Activated CD4-positive, alpha-beta memory T cell treated with anti-CD3 and anti-CD28 coated beads, Interleukin-2, amount 10 ng/mL, durations not matched to agents 7 days and 5 days (primary cell): ENCODE measurements around the gene IFIT5. TPM values are rescaled to one million over a fixed set of nuclear protein-coding genes. Genes with fewer than 3 reads are reported as not detected.
A peak's percentile ranks its signal among the peaks of the same experiment; 100 is the strongest.
"Not testable (repeated sequence)": the region's sequence is repeated elsewhere in the genome, so short reads cannot be mapped to it uniquely, and the experiment has no call there.

Experiments
- CTCF ChIA-PET: fragments of 350-600 bp; sonication (Branson Sonifier 250); formaldehyde crosslinking; loops from one replicate; lab custom pipeline; 2021; ENCODE audit warnings: antibody characterized with exemption, inconsistent platforms; lab: Charles Lee
- POLR2A ChIA-PET: fragments of 350-600 bp; sonication (Branson Sonifier 250); formaldehyde crosslinking; loops from one replicate; lab custom pipeline; 2021; ENCODE audit warnings: antibody characterized with exemption; lab: Charles Lee
- DNase-seq: peaks from one replicate; pipeline ENCODE4 v3.0.0-alpha.2; 2020
- H3K27ac Mint-ChIP-seq: one replicate; pipeline ENCODE4 v1.8.0; 2021; ENCODE audit warnings: mild to moderate bottlenecking, mixed read lengths
- H3K27me3 Mint-ChIP-seq: one replicate; pipeline ENCODE4 v1.8.0; 2021; ENCODE audit warnings: mixed read lengths
- H3K36me3 Mint-ChIP-seq: one replicate; pipeline ENCODE4 v1.8.0; 2021; ENCODE audit warnings: low read depth, mixed read lengths
- H3K4me1 Mint-ChIP-seq: one replicate; pipeline ENCODE4 v1.8.0; 2021; ENCODE audit warnings: mixed read lengths
- H3K4me3 Mint-ChIP-seq: one replicate; pipeline ENCODE4 v1.8.0; 2021; ENCODE audit warnings: mild to moderate bottlenecking, mixed read lengths
- H3K9me3 Mint-ChIP-seq: one replicate; pipeline ENCODE4 v1.8.0; 2021; ENCODE audit warnings: mixed read lengths
- total RNA-seq, 2 experiments: library from RNA; stranded (reverse); gene quantifications; one replicate each; pipeline ENCODE4 v1.2.3, GENCODE V29; 2021

The IFIT5 gene
- total RNA-seq, 2 experiments from 2014 or later, result 44.0 to 45.1 TPM

DNA sequence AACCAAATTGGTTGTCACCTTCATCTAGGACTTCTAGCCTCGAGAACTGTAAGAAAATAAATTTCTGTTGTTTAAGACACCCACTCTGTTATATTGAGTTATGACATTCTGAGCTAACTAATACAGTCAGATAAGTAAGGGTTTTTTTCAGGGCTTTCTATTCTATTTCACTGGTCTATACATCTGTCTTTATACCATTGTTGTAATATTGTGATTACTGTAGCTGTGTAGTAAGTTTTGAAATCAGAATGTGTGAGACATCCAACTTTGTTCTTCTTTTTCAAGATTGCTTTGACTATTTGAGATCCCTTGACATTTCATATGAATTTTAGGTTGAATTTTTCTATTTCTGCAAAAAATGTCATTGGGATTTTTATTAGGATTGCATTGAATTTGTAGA is 14.4 kb upstream of the IFIT5 start:
- Mint-ChIP-seq H3K9me3 (no peaks in the 10 kb centered on the region), H3K27ac (no peak overlapping the region), H3K4me3 (no peak overlapping the region)

DNA sequence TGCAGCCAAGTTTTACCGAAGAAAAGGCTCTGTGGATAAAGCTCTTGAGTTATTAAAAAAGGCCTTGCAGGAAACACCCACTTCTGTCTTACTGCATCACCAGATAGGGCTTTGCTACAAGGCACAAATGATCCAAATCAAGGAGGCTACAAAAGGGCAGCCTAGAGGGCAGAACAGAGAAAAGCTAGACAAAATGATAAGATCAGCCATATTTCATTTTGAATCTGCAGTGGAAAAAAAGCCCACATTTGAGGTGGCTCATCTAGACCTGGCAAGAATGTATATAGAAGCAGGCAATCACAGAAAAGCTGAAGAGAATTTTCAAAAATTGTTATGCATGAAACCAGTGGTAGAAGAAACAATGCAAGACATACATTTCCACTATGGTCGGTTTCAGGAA is 11.3 kb upstream of the IFIT5 start:
- no peak overlapping the region for H3K4me3 Mint-ChIP-seq
- no peak overlapping the region for H3K27ac Mint-ChIP-seq
- ChIA-PET POLR2A (no interaction called here), CTCF (interaction anchor here (1.7 kb wide), 1 partner anchor 11 kb away, joined by 5 read pairs; the partner anchor contains the start of gene IFIT5)
- peaks cover 97% of the 10 kb centered on the region for H3K36me3 Mint-ChIP-seq
- peaks cover 3% of the 10 kb centered on the region for H3K9me3 Mint-ChIP-seq
- H3K4me1 Mint-ChIP-seq, result peaks cover 34% of the 10 kb centered on the region
- DNase-seq, result no peak
- no peaks in the 10 kb centered on the region for H3K27me3 Mint-ChIP-seq

More for the DNA sequence above, 14.4 kb upstream of the IFIT5 start:
- Mint-ChIP-seq H3K4me1 (peaks cover 52% of the 10 kb centered on the region), H3K36me3 (peaks cover 88% of the 10 kb centered on the region), H3K27me3 (no peaks in the 10 kb centered on the region)
- CTCF ChIA-PET, result interaction anchor here (0.7 kb wide), 1 partner anchor 44 kb away, joined by 4 read pairs; no protein-coding TSS in a partner anchor
- POLR2A ChIA-PET, result interaction anchor here (1.3 to 2.3 kb wide), 2 partner anchors 14 to 301 kb away, joined by 3 to 11 read pairs; partner anchors contain the start of genes IFIT5 and KIF20B
- no peak for DNase-seq

DNA sequence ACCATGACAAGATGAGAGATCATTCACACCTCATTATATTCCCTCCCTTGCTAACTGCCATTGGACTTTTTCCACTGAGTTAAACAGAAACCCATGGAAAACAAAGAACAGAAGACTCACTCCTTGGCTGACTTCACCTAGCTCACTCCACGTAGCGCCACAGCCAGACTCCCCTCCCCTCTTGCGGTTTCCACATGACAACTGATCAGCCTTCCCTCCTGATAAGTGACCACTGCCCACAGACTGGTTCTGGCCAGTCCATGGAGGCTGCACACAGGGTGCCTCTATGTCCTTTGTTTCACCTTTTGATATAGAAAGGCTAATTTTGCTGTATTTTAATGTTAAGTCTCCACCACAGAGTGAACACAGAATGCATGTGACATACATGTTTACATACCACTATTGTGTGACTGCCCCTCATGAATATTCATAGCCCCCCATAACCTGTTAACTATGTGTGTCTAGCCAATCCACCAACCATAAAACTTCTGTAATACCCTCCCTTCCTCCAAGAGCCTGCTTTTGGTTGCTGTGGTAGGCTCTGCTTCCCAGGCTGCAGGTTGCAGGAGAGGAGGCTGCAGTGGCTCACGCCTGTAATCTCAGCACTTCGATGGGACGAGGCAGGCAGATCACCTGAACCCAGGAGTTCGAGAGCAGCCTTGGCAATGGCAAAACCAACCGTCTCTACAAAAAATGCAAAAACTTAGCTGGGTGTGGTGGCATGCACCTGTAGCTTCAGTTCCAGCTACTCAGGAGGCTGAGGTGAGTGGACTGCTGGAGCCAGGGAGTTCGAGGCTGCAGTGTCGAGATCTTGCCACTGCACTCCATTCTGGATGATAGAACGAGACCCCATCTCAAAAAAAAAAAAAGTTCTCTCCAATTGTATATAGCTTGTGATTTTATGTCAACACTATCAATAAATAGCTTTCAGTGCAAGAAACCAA is 10.0 kb upstream of the IFIT5 start:
- Mint-ChIP-seq H3K27ac (no peak overlapping the region), H3K27me3 (no peaks in the 10 kb centered on the region), H3K4me3 (no peak overlapping the region), H3K36me3 (peaks cover 96% of the 10 kb centered on the region), H3K4me1 (peaks cover 23% of the 10 kb centered on the region), H3K9me3 (peaks cover 3% of the 10 kb centered on the region)
- CTCF ChIA-PET, result no interaction called here
- no peak for DNase-seq
- POLR2A ChIA-PET, result interaction anchor here (1.6 kb wide), 1 partner anchor 10 kb away, joined by 5 read pairs; the partner anchor contains the start of gene IFIT5

DNA sequence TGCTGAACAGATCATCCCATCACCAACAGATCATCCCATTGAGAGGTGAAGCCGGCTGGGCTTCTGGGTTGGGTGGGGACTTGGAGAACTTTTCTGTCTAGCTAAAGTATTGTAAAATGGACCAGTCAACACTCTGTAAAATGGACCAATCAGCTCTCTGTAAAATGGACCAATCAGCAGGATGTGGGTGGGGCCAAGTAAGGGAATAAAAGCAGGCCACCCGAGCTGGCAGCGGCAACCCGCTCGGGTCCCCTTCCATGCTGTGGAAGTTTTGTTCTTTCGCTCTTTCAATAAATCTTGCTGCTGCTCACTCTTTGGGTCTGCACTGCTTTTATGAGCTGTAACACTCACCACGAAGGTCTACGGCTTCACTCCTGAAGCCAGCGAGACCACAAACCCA is 8.2 kb upstream of the IFIT5 start:
- H3K4me1 Mint-ChIP-seq, result peaks cover 26% of the 10 kb centered on the region
- DNase-seq, H3K27me3 Mint-ChIP-seq, H3K4me3 Mint-ChIP-seq, H3K27ac Mint-ChIP-seq, CTCF ChIA-PET, POLR2A ChIA-PET, H3K9me3 Mint-ChIP-seq: not testable (repeated sequence)
- peaks cover 95% of the 10 kb centered on the region for H3K36me3 Mint-ChIP-seq

DNA sequence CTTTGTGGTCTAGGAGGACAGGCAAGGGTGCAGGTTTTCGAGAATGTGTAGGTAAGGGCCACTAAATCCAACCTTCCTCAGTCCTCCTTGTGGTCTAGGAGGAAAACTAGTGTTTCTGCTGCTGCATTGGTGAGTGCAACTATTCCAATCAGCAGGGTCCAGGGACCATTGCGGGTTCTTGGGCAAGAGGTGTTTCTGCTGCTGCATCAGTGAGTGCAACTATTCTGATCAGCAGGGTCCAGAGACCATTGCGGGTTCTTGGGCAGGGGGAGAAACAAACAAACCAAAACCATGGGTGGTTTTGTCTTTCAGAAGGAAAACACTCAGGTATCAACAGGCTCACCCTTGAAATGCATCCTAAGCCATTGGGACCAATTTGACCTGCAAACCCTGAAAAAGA is 6.6 kb upstream of the IFIT5 start:
- Mint-ChIP-seq H3K9me3 (peaks cover 15% of the 10 kb centered on the region), H3K4me1 (peaks cover 32% of the 10 kb centered on the region), H3K36me3 (peaks cover 95% of the 10 kb centered on the region)
- POLR2A ChIA-PET, result interaction anchor here (1.5 kb wide), 1 partner anchor 10 kb away, joined by 3 read pairs; no protein-coding TSS in a partner anchor
- H3K27ac Mint-ChIP-seq, H3K4me3 Mint-ChIP-seq, H3K27me3 Mint-ChIP-seq, CTCF ChIA-PET, DNase-seq: not testable (repeated sequence)

DNA sequence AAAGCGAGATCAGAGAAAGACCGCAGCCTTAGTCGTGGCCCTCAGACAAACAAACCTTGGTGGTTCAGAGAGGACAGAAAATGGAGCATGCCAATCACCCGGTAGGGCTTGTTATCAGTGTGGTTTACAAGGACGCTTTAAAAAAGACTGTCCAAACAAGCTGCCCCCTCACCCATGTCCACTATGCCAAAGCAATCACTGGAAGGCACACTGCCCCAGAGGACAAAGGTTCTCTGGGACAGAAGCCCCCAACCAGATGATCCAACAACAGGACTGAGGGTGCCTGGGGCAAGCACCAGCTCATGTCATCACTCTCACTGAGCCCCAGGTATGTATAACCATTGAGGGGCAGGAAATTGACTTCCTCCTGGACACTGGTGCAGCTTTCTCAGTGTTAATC is 5.1 kb upstream of the IFIT5 start:
- H3K9me3 Mint-ChIP-seq, result peaks cover 15% of the 10 kb centered on the region
- H3K27ac Mint-ChIP-seq, CTCF ChIA-PET, H3K27me3 Mint-ChIP-seq, H3K4me3 Mint-ChIP-seq, POLR2A ChIA-PET, DNase-seq: not testable (repeated sequence)
- peaks cover 37% of the 10 kb centered on the region for H3K4me1 Mint-ChIP-seq
- peaks cover 91% of the 10 kb centered on the region for H3K36me3 Mint-ChIP-seq

DNA sequence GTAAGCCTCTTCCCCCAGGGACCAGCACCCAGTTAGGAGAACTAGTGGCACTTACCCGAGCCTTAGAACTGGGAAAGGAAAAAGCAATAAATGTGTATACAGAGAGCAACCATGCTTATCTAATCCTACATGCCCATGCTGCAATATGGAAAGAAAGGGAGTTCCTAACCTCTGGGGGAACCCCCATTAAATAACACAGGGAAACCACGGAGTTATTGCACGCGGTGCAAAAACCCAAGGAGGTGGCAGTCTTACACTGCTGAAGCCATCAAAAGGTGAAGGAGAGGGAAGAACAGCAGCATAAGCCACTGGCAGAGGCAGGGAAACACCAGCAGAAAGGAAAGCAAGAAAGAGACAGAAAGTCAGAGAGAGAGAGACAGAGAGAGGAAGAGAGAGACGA is 3.8 kb upstream of the IFIT5 start:
- CTCF ChIA-PET, POLR2A ChIA-PET, H3K27me3 Mint-ChIP-seq, H3K4me3 Mint-ChIP-seq, DNase-seq, H3K27ac Mint-ChIP-seq: not testable (repeated sequence)
- Mint-ChIP-seq H3K36me3 (peaks cover 88% of the 10 kb centered on the region), H3K4me1 (peaks cover 41% of the 10 kb centered on the region), H3K9me3 (peaks cover 15% of the 10 kb centered on the region)

DNA sequence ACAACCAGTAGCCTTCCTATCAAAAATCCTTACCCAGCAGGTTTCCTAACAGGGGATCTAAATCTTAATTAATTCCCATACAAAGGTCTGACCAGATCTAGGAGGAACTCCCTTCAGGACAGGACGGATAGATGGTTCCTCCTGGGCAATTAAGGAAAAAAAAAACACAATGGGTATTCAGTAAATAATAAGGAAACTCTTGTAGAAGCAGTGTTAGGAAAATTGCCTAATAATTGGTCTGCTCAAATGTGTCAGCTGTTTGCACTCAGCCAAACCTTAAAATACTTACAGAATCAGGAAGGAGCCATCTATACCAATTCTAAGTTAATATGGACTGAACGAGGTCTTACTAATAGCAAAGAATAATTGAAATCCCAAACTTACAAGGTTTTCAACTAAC is 3.2 kb upstream of the IFIT5 start:
- H3K27me3 Mint-ChIP-seq, CTCF ChIA-PET, H3K4me3 Mint-ChIP-seq, H3K27ac Mint-ChIP-seq, DNase-seq, POLR2A ChIA-PET: not testable (repeated sequence)
- Mint-ChIP-seq H3K36me3 (peaks cover 88% of the 10 kb centered on the region), H3K9me3 (peaks cover 15% of the 10 kb centered on the region), H3K4me1 (peaks cover 45% of the 10 kb centered on the region)

DNA sequence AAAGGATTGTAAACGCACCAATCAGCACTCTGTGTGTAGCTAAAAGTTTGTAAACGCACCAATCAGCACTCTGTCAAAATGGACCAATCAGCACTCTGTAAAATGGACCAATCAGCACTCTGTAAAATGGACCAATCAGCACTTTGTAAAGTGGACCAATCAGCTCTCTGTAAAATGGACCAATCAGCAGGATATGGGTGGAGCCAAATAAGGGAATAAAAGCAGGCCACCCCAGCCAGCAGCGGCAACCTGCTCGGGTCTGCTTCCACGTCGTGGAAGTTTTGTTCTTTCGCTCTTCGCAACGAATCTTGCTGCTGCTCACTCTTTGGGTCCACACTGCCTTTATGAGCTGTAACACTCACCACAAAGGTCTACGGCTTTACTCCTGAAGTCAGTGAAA is 2.1 kb upstream of the IFIT5 start:
- peaks cover 12% of the 10 kb centered on the region for H3K9me3 Mint-ChIP-seq
- peaks cover 50% of the 10 kb centered on the region for H3K4me1 Mint-ChIP-seq
- ChIA-PET POLR2A (interaction anchor here (1.7 to 3.1 kb wide), 2 partner anchors 20 to 289 kb away, joined by 11 to 18 read pairs; partner anchors contain the start of genes IFIT1 and KIF20B), CTCF (interaction anchor here (1.3 to 3.6 kb wide), 2 partner anchors 20 to 289 kb away, joined by 4 to 19 read pairs; partner anchors contain the start of genes IFIT1 and KIF20B)
- DNase-seq, result peak; percentile 33
- H3K27me3 Mint-ChIP-seq, result not testable (repeated sequence)
- peaks cover 84% of the 10 kb centered on the region for H3K36me3 Mint-ChIP-seq
- H3K4me3 Mint-ChIP-seq, result peak overlapping the region; percentile 31
- peak overlapping the region; percentile 55 for H3K27ac Mint-ChIP-seq

DNA sequence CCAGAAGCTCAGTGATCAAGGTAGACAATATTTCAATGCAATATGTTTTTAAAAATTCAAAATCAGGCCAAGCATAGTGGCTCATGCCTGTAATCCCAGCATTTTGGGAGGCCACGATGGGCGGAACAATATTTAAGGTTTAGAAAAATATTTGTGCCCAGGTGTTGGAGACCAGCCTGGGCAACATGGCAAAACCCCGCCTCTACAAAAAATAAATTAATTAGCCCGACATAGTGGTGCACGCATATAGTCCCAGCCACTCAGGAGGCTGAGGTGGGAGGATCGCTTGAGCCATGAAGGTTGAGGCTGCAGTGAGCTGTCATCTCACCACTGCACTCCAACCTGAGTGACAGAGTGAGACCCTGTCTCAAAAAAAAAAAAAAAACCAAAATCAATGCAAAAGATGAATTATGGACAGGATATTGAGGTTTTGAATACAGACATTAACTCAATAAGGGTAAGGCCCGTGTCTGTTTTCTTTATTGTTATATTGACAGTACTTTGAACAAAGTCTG is 913 bp upstream of the IFIT5 start:
- ChIA-PET CTCF (interaction anchor here (1.3 to 3.6 kb wide), 4 partner anchors 21 to 288 kb away, joined by 3 to 19 read pairs (median 4); partner anchors contain the start of genes IFIT1 and KIF20B), POLR2A (interaction anchor here (1.0 to 3.1 kb wide), 21 partner anchors 9 to 423 kb away, joined by 3 to 50 read pairs (median 5); partner anchors contain the start of genes FAS, IFIT1, IFIT2 and IFIT3)
- peak overlapping the region; percentile 95 for H3K4me3 Mint-ChIP-seq
- H3K36me3 Mint-ChIP-seq, result peaks cover 84% of the 10 kb centered on the region
- no peaks in the 10 kb centered on the region for H3K27me3 Mint-ChIP-seq
- peaks cover 12% of the 10 kb centered on the region for H3K9me3 Mint-ChIP-seq
- H3K27ac Mint-ChIP-seq, result peak overlapping the region; percentile 98
- no peak for DNase-seq
- peaks cover 62% of the 10 kb centered on the region for H3K4me1 Mint-ChIP-seq

DNA sequence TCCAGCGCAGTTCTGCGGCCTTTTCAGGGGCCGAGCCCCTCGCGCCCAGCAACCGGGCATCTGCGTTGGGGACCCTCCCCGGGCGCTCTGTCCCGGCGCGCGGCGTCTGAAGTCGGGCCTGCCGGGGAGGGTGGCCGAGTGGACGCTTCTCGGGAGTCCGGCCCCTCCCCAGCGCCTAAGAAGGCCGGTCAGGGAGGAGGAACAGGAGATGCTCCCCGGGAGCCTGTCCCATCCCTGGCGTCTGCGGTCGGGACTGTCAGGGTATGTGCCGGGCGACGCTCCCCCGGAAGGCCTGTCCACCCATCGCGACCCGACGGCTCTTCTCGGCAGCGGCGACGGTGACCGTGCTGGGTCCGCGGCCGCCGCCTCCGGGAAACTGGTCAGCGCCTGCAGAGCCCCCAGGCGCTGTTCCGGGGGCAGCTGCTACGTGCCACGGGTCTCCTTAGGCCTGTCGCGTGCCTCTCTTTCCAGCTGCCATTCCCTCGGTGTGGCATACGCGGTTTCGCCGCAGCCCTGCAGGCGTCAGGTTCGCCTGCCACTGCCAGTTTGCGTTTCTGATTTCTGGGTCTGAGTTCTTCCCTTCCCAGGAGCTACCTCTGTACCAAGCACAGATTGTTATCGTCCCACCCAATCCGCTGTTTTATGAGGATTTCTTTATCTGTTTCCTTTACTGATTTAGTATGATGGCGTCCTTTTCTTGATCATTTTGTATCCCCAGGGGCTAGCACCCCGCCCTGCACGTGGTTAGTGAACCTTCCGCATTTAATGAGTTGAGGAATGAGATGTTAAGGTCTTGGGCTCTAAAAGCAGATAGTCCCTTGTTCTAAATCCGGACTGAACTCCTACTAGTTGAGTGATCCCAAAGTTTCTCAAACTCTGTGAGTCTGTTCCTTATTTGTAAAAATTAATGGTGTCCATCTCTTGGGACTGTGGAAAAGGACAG is 782 bp downstream of the IFIT5 start:
- peaks cover 66% of the 10 kb centered on the region for H3K4me1 Mint-ChIP-seq
- CTCF ChIA-PET, result interaction anchor here (1.0 to 3.6 kb wide), 7 partner anchors 23 to 281 kb away, joined by 3 to 19 read pairs (median 4); partner anchors contain the start of genes IFIT1, IFIT2, IFIT3 and LIPA
- H3K4me3 Mint-ChIP-seq, result peak overlapping the region; percentile 95
- peaks cover 76% of the 10 kb centered on the region for H3K36me3 Mint-ChIP-seq
- no peaks in the 10 kb centered on the region for H3K27me3 Mint-ChIP-seq
- DNase-seq, result peak; percentile 54
- peaks cover 11% of the 10 kb centered on the region for H3K9me3 Mint-ChIP-seq
- peak overlapping the region; percentile 98 for H3K27ac Mint-ChIP-seq
- POLR2A ChIA-PET, result interaction anchor here (0.6 to 3.1 kb wide), 23 partner anchors 8 to 1553 kb away, joined by 3 to 50 read pairs (median 4); partner anchors contain the start of genes FAS, IFIT1, IFIT2 and IFIT3

DNA sequence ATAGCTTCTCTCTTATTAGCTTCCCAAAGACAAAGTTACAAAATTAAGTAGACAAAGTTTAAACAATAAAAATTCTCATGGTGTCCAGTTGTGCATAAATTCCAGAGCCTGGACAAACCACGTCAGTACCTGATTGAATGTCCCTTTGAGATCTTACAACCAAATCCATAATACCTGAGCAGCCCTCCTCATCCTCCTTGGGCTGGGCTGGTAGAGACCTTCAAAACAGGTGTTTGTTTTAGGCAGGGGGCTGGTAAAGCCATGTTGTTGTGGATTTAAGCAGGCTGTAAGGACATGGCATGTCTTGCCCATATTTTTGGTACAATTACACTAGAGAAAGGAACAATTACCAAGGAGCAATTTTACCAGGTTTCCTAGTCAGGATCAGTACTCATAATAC is 2.1 kb downstream of the IFIT5 start:
- DNase-seq, result no peak
- peaks cover 76% of the 10 kb centered on the region for H3K36me3 Mint-ChIP-seq
- no peaks in the 10 kb centered on the region for H3K27me3 Mint-ChIP-seq
- H3K27ac Mint-ChIP-seq, result peak overlapping the region; percentile 98
- H3K4me3 Mint-ChIP-seq, result peak overlapping the region; percentile 95
- CTCF ChIA-PET, result interaction anchor here (0.6 kb wide), 1 partner anchor 13 kb away, joined by 3 read pairs; no protein-coding TSS in a partner anchor
- peaks cover 9% of the 10 kb centered on the region for H3K9me3 Mint-ChIP-seq
- H3K4me1 Mint-ChIP-seq, result peaks cover 64% of the 10 kb centered on the region
- POLR2A ChIA-PET, result interaction anchor here (1.3 kb wide), 1 partner anchor 285 kb away, joined by 3 read pairs; the partner anchor contains the start of gene KIF20B
